Sigmoid colon (tissue), 7 donors: ENCODE measurements around the gene SETBP1. TPM values are rescaled to one million over a fixed set of nuclear protein-coding genes. Genes with fewer than 3 reads are reported as not detected.

Source experiments
- DNase-seq: peaks from one replicate; pipeline ENCODE4 v3.0.0-alpha.2; 2019
- H3K27ac ChIP-seq, 4 donors: fragments of 200-600 bp; sonication (generic); one replicate each; pipeline ENCODE4 v1.5.1; 2016 to 2019; ENCODE audit warnings: mild to moderate bottlenecking in 1 of 4
- H3K27me3 ChIP-seq, 3 donors: fragments of 200-600 bp; sonication (generic); one replicate each; pipeline ENCODE4 v1.5.1; 2019; ENCODE audit warnings: mild to moderate bottlenecking in 1 of 3
- H3K36me3 ChIP-seq, 4 donors: fragments of 200-600 bp; sonication (generic); one replicate each; pipeline ENCODE4 v1.5.1; 2016 to 2019
- H3K4me1 ChIP-seq, 4 donors: fragments of 200-600 bp; sonication (generic); one replicate each; pipeline ENCODE4 v1.5.1; 2017 to 2019
- H3K4me3 ChIP-seq, 4 donors: fragments of 200-600 bp; sonication (generic); one replicate each; pipeline ENCODE4 v1.5.1; 2017 to 2019; ENCODE audit warnings: mild to moderate bottlenecking in 2 of 4, moderate library complexity in 1 of 4
- H3K9me3 ChIP-seq, 4 donors: fragments of 200-600 bp in 3 of 4; sonication (generic) in 3 of 4; one replicate each; pipeline versions ENCODE4 v1.5.1 to v1.6.1; 2013 to 2019
- CTCF ChIP-seq, 4 experiments: fragments of 450-650 bp in 3 of 4; fragments of 200-600 bp in 1 of 4; IDR thresholded peaks; one replicate each; pipeline ENCODE4 v1.5.1; 2016 to 2019; ENCODE audit warnings: antibody characterized with exemption in 4 of 4, mild to moderate bottlenecking in 3 of 4, moderate library complexity in 2 of 4
- EP300 ChIP-seq, 4 donors: sonication (generic); formaldehyde crosslinking; IDR thresholded peaks; one replicate each; pipeline ENCODE4 v1.6.1; 2017; ENCODE audit warnings: antibody characterized with exemption in 4 of 4
- POLR2A ChIP-seq, 2 donors: fragments of 450-650 bp; IDR thresholded peaks; one replicate each; pipeline ENCODE4 v1.6.1; 2016; ENCODE audit warnings: antibody characterized with exemption in 2 of 2, mild to moderate bottlenecking in 2 of 2, moderate library complexity in 2 of 2
- POLR2AphosphoS5 ChIP-seq, 4 donors: sonication (generic); formaldehyde crosslinking; IDR thresholded peaks; one replicate each; pipeline ENCODE4 v1.6.1; 2017; ENCODE audit warnings: antibody characterized with exemption in 4 of 4
- WGBS, 2 donors: extraction: QIAGEN DNeasy Blood & Tissue Kit; methylation state at CpG; one replicate each; pipeline ENCODE4 v1.1.7; 2013; 5-methylcytosine and 5-hydroxymethylcytosine counted together
- intact Hi-C: fragments of 100-400 bp; cut with DNase I; formaldehyde crosslinking; loops from one replicate; pipeline ENCODE4 v1.15.1; 2023
- polyA plus RNA-seq, 3 donors: library from polyadenylated mRNA; stranded (reverse); fragments of 200-250 nt; gene quantifications; one replicate each; pipeline ENCODE4 v1.2.3, GENCODE V29; 2013
- total RNA-seq, 4 donors: library from RNA; depleted of rRNA; stranded (reverse); fragments of >200 nt; gene quantifications; one replicate each; pipeline ENCODE4 v1.1.0, GENCODE V29; 2016
- donor health status: healthy with polysubstance abuse.
- donor health status: Bipolar disorder and iron deficiency.
- donor health status: healthy.

SETBP1 gene
- total and polyA plus RNA-seq, 7 donors = 0.69 to 100 (median 67.9) TPM

GRCh38 chr18:44851856-44852621 is 171.4 kb downstream of the SETBP1 start:
- Histone ChIP-seq H3K27me3 (no peaks in the 10 kb centered on the region), H3K27ac (no peak overlapping the region), H3K36me3 (no peaks in the 10 kb centered on the region), H3K4me1 (peaks cover 0 to 53% (median 22%) of the 10 kb centered on the region in 4 donors), H3K9me3 (no peaks in the 10 kb centered on the region), H3K4me3 (no peak overlapping the region)
- intact Hi-C loops = no loop called here
- 91 to 92% methylated on average over 13 of the region's 13 CpGs for WGBS, 2 donors
- DNase-seq = no peak
- TF ChIP-seq POLR2AphosphoS5 (IDR thresholded peaks at IDR 0.05) (no peak), CTCF (IDR thresholded peaks at IDR 0.05) (no peak), POLR2A (IDR thresholded peaks at IDR 0.05) (no peak), EP300 (IDR thresholded peaks at IDR 0.05) (no peak)

GRCh38 chr18:44852818-44853217 is 172.1 kb downstream of the SETBP1 start:
- DNase-seq = no peak
- H3K27ac ChIP-seq = no peak overlapping the region
- H3K9me3 ChIP-seq = no peaks in the 10 kb centered on the region
- peaks cover 0 to 53% (median 28%) of the 10 kb centered on the region in 4 donors for H3K4me1 ChIP-seq
- H3K27me3 ChIP-seq = no peaks in the 10 kb centered on the region
- intact Hi-C loops = no loop called here
- no peaks in the 10 kb centered on the region for H3K36me3 ChIP-seq
- H3K4me3 ChIP-seq = no peak overlapping the region
- TF ChIP-seq POLR2AphosphoS5 (IDR thresholded peaks at IDR 0.05) = no peak
- no peak for TF ChIP-seq POLR2A (IDR thresholded peaks at IDR 0.05)
- no peak for TF ChIP-seq EP300 (IDR thresholded peaks at IDR 0.05)
- TF ChIP-seq CTCF (IDR thresholded peaks at IDR 0.05) = no peak

GRCh38 chr18:44853430-44853829 is 172.7 kb downstream of the SETBP1 start:
- Histone ChIP-seq H3K9me3 (no peaks in the 10 kb centered on the region), H3K36me3 (no peaks in the 10 kb centered on the region), H3K4me3 (no peak overlapping the region), H3K27me3 (no peaks in the 10 kb centered on the region), H3K27ac (no peak overlapping the region), H3K4me1 (peaks cover 0 to 53% (median 31%) of the 10 kb centered on the region in 4 donors)
- TF ChIP-seq EP300 (IDR thresholded peaks at IDR 0.05) = no peak
- TF ChIP-seq CTCF (IDR thresholded peaks at IDR 0.05) = no peak
- TF ChIP-seq POLR2AphosphoS5 (IDR thresholded peaks at IDR 0.05) = no peak
- no peak for TF ChIP-seq POLR2A (IDR thresholded peaks at IDR 0.05)
- no peak for DNase-seq
- 83 to 93% methylated on average over 2 of the region's 2 CpGs for WGBS, 2 donors
- intact Hi-C loops = no loop called here

- WGBS, 2 donors = 89 to 96% methylated on average over 6 of the region's 6 CpGs
- DNase-seq = no peak
- Histone ChIP-seq H3K27ac (no peak overlapping the region), H3K9me3 (no peaks in the 10 kb centered on the region), H3K36me3 (no peaks in the 10 kb centered on the region), H3K27me3 (no peaks in the 10 kb centered on the region), H3K4me1 (peaks cover 0 to 56% (median 37%) of the 10 kb centered on the region in 4 donors), H3K4me3 (no peak overlapping the region)
- intact Hi-C loops = no loop called here
- no peak for TF ChIP-seq POLR2AphosphoS5 (IDR thresholded peaks at IDR 0.05)
- TF ChIP-seq CTCF (IDR thresholded peaks at IDR 0.05) = no peak
- no peak for TF ChIP-seq EP300 (IDR thresholded peaks at IDR 0.05)
- TF ChIP-seq POLR2A (IDR thresholded peaks at IDR 0.05) = no peak
These were observed 175.0 kb downstream of the SETBP1 start for GRCh38 chr18:44855681-44856080.
